Tibial nerve (tissue), 4 donors: Measurements from ENCODE around the gene FAM162A. TPM values are rescaled to one million over a fixed set of nuclear protein-coding genes. Genes with fewer than 3 reads are reported as not detected.

Experiments
- DNase-seq, 2 donors: peaks; one replicate each; pipeline ENCODE4 v3.0.0-alpha.2; 2019; ENCODE audit warnings: low spot score in 2 of 2
- H3K27ac ChIP-seq, 4 donors: fragments of 200-600 bp; sonication (generic) in 3 of 4; one replicate each; pipeline ENCODE4 v1.5.1; 2017 to 2019; ENCODE audit warnings: mild to moderate bottlenecking in 1 of 4
- H3K27me3 ChIP-seq, 2 donors: fragments of 200-600 bp; sonication (generic) in 1 of 2; one replicate each; pipeline versions ENCODE4 v1.5.1 to v1.6.0; 2017 to 2019
- H3K36me3 ChIP-seq, 3 donors: fragments of 200-600 bp; sonication (generic); one replicate each; pipeline ENCODE4 v1.5.1; 2018 to 2019
- H3K4me1 ChIP-seq, 4 donors: fragments of 200-600 bp; sonication (generic) in 3 of 4; one replicate each; pipeline ENCODE4 v1.5.1; 2017 to 2019
- H3K4me3 ChIP-seq, 4 donors: fragments of 200-600 bp; sonication (generic) in 3 of 4; one replicate each; pipeline ENCODE4 v1.5.1; 2017 to 2019; ENCODE audit warnings: mild to moderate bottlenecking in 1 of 4, moderate library complexity in 1 of 4
- H3K9me3 ChIP-seq, 4 donors: fragments of 200-600 bp; sonication (generic) in 3 of 4; one replicate each; pipeline ENCODE4 v1.5.1; 2017 to 2019
- CTCF ChIP-seq, 5 experiments: fragments of 200-600 bp in 3 of 5; fragments of 450-650 bp in 2 of 5; sonication (generic) in 3 of 5; IDR thresholded peaks; one replicate each; pipeline ENCODE4 v1.5.1; 2016 to 2019; ENCODE audit warnings: antibody characterized with exemption in 5 of 5, mild to moderate bottlenecking in 3 of 5, moderate library complexity in 2 of 5
- EP300 ChIP-seq, 2 donors: sonication (generic); formaldehyde crosslinking; IDR thresholded peaks; one replicate each; pipeline ENCODE4 v1.6.1; 2017; ENCODE audit warnings: antibody characterized with exemption in 2 of 2, mild to moderate bottlenecking in 1 of 2
- POLR2A ChIP-seq, 2 donors: fragments of 450-650 bp; IDR thresholded peaks; one replicate each; pipeline ENCODE4 v1.6.1; 2017; ENCODE audit warnings: antibody characterized with exemption in 2 of 2, mild to moderate bottlenecking in 2 of 2, moderate library complexity in 2 of 2
- WGBS, 2 donors: methylation state at CpG; one replicate each; pipeline ENCODE4 v1.1.5; 2018; 5-methylcytosine and 5-hydroxymethylcytosine counted together
- total RNA-seq, 4 donors: library from RNA; depleted of rRNA; stranded (reverse); fragments of >200 nt; gene quantifications; one replicate each; pipeline ENCODE4 v1.1.0, GENCODE V29; 2016

The FAM162A gene
- total RNA-seq, 4 donors from 2014 or later: 13.2 to 23.1 (median 17.8) TPM

GRCh38 chr3:122392868-122393844 lies 9.2 kb downstream of the FAM162A start:
- no peaks in the 10 kb centered on the region for H3K9me3 ChIP-seq
- TF ChIP-seq POLR2A (IDR thresholded peaks at IDR 0.05): no peak
- TF ChIP-seq CTCF (IDR thresholded peaks at IDR 0.05): peak; percentile 55 to 70 (median 64)
- no peak for DNase-seq
- peak overlapping the region in 1 of 4 donors; percentile 33 for H3K27ac ChIP-seq
- 47% methylated on average over 2 of the region's 2 CpGs for WGBS, 2 donors
- no peaks in the 10 kb centered on the region for H3K36me3 ChIP-seq
- H3K27me3 ChIP-seq: no peaks in the 10 kb centered on the region
- no peak overlapping the region for H3K4me3 ChIP-seq
- H3K4me1 ChIP-seq: peaks cover 0 to 4% (median 0%) of the 10 kb centered on the region in 4 donors

GRCh38 chr3:122394173-122394572 lies 10.2 kb downstream of the FAM162A start:
- H3K9me3 ChIP-seq: no peaks in the 10 kb centered on the region
- no peak overlapping the region for H3K27ac ChIP-seq
- 80 to 93% methylated on average over 1 of the region's 1 CpG for WGBS, 2 donors
- no peaks in the 10 kb centered on the region for H3K36me3 ChIP-seq
- H3K4me3 ChIP-seq: no peak overlapping the region
- peaks cover 0 to 4% (median 0%) of the 10 kb centered on the region in 4 donors for H3K4me1 ChIP-seq
- no peaks in the 10 kb centered on the region for H3K27me3 ChIP-seq
- DNase-seq: no peak
- TF ChIP-seq EP300 (IDR thresholded peaks at IDR 0.05) (no peak), POLR2A (IDR thresholded peaks at IDR 0.05) (no peak), CTCF (IDR thresholded peaks at IDR 0.05) (no peak)

GRCh38 chr3:122395582-122395981 lies 11.6 kb downstream of the FAM162A start:
- no peak for DNase-seq
- H3K36me3 ChIP-seq: no peaks in the 10 kb centered on the region
- no peak overlapping the region for H3K4me3 ChIP-seq
- WGBS, 2 donors: 60 to 61% methylated on average over 3 of the region's 3 CpGs
- H3K9me3 ChIP-seq: no peaks in the 10 kb centered on the region
- H3K27ac ChIP-seq: no peak overlapping the region
- H3K4me1 ChIP-seq: peaks cover 0 to 4% (median 0%) of the 10 kb centered on the region in 4 donors
- TF ChIP-seq CTCF (IDR thresholded peaks at IDR 0.05): no peak
- no peak for TF ChIP-seq POLR2A (IDR thresholded peaks at IDR 0.05)
- no peak for TF ChIP-seq EP300 (IDR thresholded peaks at IDR 0.05)
- H3K27me3 ChIP-seq: no peaks in the 10 kb centered on the region

GRCh38 chr3:122396511-122396910 lies 12.5 kb downstream of the FAM162A start:
- Histone ChIP-seq H3K27me3 (no peaks in the 10 kb centered on the region), H3K4me1 (peaks cover 0 to 4% (median 0%) of the 10 kb centered on the region in 4 donors), H3K4me3 (no peak overlapping the region), H3K36me3 (no peaks in the 10 kb centered on the region), H3K9me3 (no peaks in the 10 kb centered on the region), H3K27ac (no peak overlapping the region)
- no peak for DNase-seq
- no peak for TF ChIP-seq EP300 (IDR thresholded peaks at IDR 0.05)
- no peak for TF ChIP-seq CTCF (IDR thresholded peaks at IDR 0.05)
- no peak for TF ChIP-seq POLR2A (IDR thresholded peaks at IDR 0.05)

GRCh38 chr3:122397201-122397600 lies 13.2 kb downstream of the FAM162A start:
- Histone ChIP-seq H3K27me3 (no peaks in the 10 kb centered on the region), H3K9me3 (no peaks in the 10 kb centered on the region), H3K27ac (no peak overlapping the region), H3K36me3 (no peaks in the 10 kb centered on the region), H3K4me1 (peaks cover 0 to 4% (median 0%) of the 10 kb centered on the region in 4 donors), H3K4me3 (no peak overlapping the region)
- TF ChIP-seq POLR2A (IDR thresholded peaks at IDR 0.05): no peak
- no peak for TF ChIP-seq EP300 (IDR thresholded peaks at IDR 0.05)
- TF ChIP-seq CTCF (IDR thresholded peaks at IDR 0.05): no peak
- DNase-seq: no peak
- WGBS, 2 donors: 89 to 96% methylated on average over 1 of the region's 1 CpG
